SHP77 (cell line): ENCODE data around the gene AGAP4.
"Not testable (repeated sequence)": the region's sequence is repeated elsewhere in the genome, so short reads cannot be mapped to it uniquely, and the experiment has no call there.

ENCODE experiments used
- DNase-seq, 2 experiments: peaks; one replicate each; lab custom pipeline; 2025; lab: John Stamatoyannopoulos, UW

The AGAP4 gene

DNA sequence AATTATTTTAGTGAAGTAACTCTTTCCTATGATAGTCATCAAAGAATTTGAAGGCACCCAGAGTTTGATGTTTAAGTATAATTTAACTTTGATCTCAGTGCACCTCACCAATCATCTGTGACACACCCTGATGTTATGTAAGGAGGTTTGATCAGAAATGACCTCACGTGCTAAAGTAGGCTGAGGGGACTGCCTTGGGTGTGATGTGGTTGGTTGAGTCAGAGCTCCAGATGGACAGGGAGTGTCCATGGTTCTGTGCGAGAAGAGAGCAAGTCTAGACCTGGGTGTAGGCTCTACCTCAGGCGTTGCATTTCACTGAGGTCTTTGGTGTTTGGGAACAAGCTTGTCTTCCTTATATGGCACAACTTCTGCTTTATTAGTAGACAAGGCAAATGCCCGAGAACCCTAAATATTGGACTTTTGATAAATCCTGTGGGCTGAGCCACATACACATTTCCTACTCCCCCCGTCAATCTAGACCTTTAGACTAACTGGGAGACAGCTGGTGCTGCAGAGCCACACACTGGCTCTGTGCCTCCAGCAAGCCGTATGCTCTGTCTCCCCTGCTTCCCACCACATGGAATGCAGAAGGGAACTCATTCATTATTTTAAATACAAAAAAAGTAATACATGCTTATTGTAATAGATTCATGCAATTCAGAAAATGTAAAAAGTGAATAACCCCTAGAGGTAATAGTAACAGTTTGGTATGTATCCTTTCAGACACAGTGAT, 56.4 kb downstream of the AGAP4 start:
- not testable (repeated sequence) for DNase-seq

DNA sequence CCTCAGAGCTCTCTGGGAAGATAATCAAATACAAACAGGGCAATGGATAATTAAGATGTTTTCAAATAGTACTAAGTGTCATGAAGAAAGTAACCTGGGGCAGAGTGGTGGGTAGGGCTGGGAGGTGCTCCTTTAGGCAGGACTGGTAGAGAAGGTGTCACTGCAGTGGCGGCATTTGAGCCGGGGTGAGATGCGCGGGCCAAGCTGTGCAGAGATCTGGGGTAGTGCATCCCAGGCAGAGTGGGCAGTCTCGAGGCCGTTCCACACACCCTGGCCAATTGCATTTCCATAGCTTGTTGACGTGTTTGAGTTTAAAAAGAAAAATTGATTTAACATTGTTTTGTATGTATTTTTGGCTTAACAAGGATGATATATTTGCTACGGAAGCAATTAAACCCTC, 57.3 kb downstream of the AGAP4 start:
- DNase-seq = not testable (repeated sequence)

DNA sequence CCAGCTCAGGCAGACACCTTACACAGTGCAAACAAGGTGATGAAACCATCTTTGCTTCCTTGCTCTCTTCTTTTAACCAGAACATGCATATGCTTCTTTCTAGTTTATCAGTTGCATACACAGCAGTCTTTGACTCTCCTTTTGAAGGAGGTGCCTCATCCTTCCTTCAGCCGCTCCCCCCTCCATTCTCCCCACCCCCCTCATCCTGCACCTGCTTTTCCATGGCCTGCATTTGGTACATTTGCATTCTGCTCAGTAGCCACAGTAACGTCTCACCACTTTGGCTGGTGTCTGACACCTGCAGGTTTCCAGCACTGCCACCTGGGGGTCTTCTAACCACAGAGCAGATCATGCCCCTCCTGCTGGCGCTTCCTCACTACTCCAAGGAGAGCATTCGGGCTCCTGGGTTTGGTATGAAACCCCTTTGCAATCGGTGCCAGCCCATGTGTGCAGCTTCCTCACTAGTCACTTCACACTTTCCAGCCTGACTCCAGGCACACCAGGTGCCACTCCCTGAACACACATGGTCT, 60.0 kb downstream of the AGAP4 start:
- not testable (repeated sequence) for DNase-seq

DNA sequence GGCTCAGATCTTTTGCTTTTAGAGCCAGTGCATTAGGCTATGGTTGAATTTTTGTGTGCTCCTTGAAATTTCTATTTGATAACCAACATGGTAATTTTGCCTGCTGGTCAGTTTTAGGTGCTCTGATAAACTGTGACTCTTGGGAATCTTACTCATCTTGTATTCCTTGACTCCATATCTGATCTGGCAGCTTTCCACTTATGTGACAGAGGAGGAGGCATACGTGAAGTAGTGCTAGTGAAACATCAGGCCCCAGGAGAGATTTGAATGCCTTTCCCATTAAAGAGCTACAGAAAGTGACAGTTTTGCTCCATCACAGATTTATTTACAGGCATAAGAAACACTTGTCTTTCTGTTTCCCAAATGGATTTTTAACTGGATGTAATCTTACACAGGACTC, 61.1 kb downstream of the AGAP4 start:
- DNase-seq = not testable (repeated sequence)
